Activated CD4-positive, alpha-beta T cell treated with anti-CD3 and anti-CD28 coated beads, Interleukin-2, amount 10 ng/mL, durations not matched to agents 24 days and 14 days (primary cell): Measurements from ENCODE around the gene TMEM39B. TPM values are rescaled to one million over a fixed set of nuclear protein-coding genes. Genes with fewer than 3 reads are reported as not detected.
"Not testable (repeated sequence)": the region's sequence is repeated elsewhere in the genome, so short reads cannot be mapped to it uniquely, and the experiment has no call there.

ENCODE experiments used
- DNase-seq: peaks from one replicate; pipeline ENCODE4 v3.0.0; 2022
- H3K27ac Mint-ChIP-seq: one replicate; pipeline ENCODE4 v1.8.0; 2022; ENCODE audit warnings: mild to moderate bottlenecking, mixed read lengths
- H3K27me3 Mint-ChIP-seq: one replicate; pipeline ENCODE4 v1.8.0; 2022; ENCODE audit warnings: mixed read lengths
- H3K36me3 Mint-ChIP-seq: one replicate; pipeline ENCODE4 v1.8.0; 2022; ENCODE audit warnings: low read depth, mild to moderate bottlenecking, mixed read lengths
- H3K4me1 Mint-ChIP-seq: one replicate; pipeline ENCODE4 v1.8.0; 2021; ENCODE audit warnings: mixed read lengths
- H3K4me3 Mint-ChIP-seq: one replicate; pipeline ENCODE4 v1.8.0; 2022; ENCODE audit warnings: mild to moderate bottlenecking, moderate library complexity, mixed read lengths
- H3K9me3 Mint-ChIP-seq: one replicate; pipeline ENCODE4 v1.8.0; 2021; ENCODE audit warnings: mixed read lengths
- intact Hi-C: fragments of 100-400 bp; cut with micrococcal nuclease; formaldehyde crosslinking; loops from one replicate; pipeline ENCODE4 v1.15.1; 2023
- total RNA-seq: library from RNA; stranded (reverse); gene quantifications from 2 replicates; pipeline ENCODE4 v1.2.3, GENCODE V29; 2022

The TMEM39B gene
- total RNA-seq, 1 donor from 2014 or later = 38.0 TPM

DNA sequence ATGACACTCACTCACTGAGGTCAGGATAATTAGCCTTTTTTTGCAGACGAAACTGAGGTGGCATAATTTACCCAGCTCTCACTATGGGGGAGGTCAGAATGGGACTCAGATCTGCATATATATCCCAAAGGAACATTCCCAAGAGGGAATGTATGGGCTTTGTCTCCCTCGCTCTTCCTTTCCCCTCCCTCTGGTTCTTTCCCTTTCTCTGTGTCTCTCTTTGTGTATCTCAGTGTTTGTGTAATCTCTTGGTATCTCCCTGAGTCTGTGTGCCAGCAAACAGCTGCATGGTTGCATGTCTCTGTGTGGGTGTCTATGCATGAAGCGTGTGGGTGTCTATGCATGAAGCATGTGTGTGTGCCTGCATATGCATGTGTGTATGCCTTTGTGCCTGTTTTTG lies 4.7 kb downstream of the TMEM39B start:
- intact Hi-C loops = loop anchor here (10.0 kb wide), 1 partner anchor 177 kb away; the partner anchor contains the start of gene LCK
- no peaks in the 10 kb centered on the region for H3K9me3 Mint-ChIP-seq
- no peaks in the 10 kb centered on the region for H3K27me3 Mint-ChIP-seq
- H3K27ac Mint-ChIP-seq = peak overlapping the region; percentile 51
- H3K4me1 Mint-ChIP-seq = peaks cover 31% of the 10 kb centered on the region
- no peak overlapping the region for H3K4me3 Mint-ChIP-seq
- H3K36me3 Mint-ChIP-seq = peaks cover 38% of the 10 kb centered on the region
- DNase-seq = no peak

DNA sequence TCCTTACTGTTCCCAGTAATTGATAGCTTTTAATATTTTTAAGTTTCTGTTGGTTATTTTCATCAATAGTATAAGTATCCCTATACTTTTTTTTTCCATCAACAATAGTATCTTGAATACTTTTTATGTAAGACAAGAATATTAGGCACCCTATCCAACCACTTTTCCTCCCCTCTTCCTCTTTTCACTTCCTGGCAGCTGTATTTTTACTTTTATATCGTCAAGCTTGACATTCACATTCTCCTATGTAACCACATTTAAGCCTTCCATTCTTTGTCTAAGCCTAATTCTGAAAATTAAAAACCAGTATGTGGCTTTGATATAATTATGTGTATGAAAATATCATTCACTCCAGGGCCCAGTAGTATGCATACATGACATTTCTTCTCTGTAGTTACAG lies 9.3 kb downstream of the TMEM39B start:
- Mint-ChIP-seq H3K27me3 (no peaks in the 10 kb centered on the region), H3K4me3 (no peak overlapping the region), H3K27ac (no peak overlapping the region), H3K9me3 (no peaks in the 10 kb centered on the region), H3K36me3 (peaks cover 50% of the 10 kb centered on the region), H3K4me1 (peaks cover 9% of the 10 kb centered on the region)
- intact Hi-C loops = no loop called here
- DNase-seq = no peak

DNA sequence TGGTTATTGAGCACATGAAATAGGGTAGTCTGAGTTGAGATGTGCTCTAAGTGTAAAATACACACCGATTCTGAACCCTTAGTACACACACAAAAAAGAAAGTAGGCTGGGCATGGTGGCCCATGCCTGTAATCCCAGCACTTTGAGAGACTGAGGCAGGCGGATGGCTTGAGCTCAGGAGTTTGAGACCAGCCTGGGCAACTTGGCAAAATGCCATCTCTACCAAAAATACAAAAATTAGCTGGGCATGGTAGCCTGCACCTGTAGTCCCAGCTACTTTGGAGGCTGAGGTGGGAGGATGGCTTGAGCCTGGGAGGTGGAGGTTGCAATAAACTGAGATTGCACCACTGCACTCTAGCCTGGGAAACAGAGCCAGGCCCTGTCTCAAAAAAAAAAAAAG lies 13.6 kb downstream of the TMEM39B start:
- H3K9me3 Mint-ChIP-seq, intact Hi-C loops, DNase-seq, H3K27me3 Mint-ChIP-seq, H3K4me3 Mint-ChIP-seq, H3K27ac Mint-ChIP-seq, H3K4me1 Mint-ChIP-seq: not testable (repeated sequence)
- H3K36me3 Mint-ChIP-seq = peaks cover 41% of the 10 kb centered on the region

DNA sequence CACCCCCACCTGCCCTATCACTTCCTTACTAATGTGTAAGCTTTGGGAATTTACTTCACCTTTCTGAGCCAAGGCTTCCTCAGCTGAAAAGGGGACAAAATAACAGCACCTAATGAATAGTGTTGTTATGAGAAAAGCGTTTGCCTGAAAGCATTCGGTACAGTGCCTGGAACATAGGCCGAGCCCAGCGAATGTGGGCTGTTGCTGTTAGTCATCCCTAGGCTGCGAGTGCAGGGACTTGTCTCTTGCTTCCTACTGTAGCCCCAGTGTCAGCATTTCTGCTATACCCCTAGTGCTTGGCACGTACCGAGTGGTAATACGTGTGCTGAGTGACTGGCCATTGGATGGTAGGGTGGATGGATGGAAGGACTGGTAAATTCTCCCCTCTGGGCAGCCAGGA lies 18.4 kb downstream of the TMEM39B start:
- Mint-ChIP-seq H3K4me1 (no peaks in the 10 kb centered on the region), H3K4me3 (no peak overlapping the region), H3K9me3 (no peaks in the 10 kb centered on the region), H3K27me3 (no peaks in the 10 kb centered on the region), H3K36me3 (peaks cover 43% of the 10 kb centered on the region), H3K27ac (no peak overlapping the region)
- intact Hi-C loops = no loop called here
- DNase-seq = no peak

DNA sequence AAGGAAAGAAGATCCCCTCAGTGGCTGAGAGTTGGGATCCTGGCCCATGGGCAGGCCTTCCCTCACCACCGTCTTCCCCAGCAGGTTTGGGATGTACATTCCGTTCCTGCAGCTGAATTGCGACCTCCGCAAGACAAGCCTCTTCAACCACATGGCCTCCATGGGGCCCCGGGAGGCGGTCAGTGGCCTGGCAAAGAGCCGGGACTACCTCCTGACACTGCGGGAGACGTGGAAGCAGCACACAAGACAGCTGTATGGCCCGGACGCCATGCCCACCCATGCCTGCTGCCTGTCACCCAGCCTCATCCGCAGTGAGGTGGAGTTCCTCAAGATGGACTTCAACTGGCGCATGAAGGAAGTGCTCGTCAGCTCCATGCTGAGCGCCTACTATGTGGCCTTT lies 18.9 kb downstream of the TMEM39B start:
- no peak for DNase-seq
- Mint-ChIP-seq H3K36me3 (peaks cover 42% of the 10 kb centered on the region), H3K4me1 (no peaks in the 10 kb centered on the region), H3K27ac (no peak overlapping the region), H3K4me3 (no peak overlapping the region), H3K27me3 (no peaks in the 10 kb centered on the region), H3K9me3 (no peaks in the 10 kb centered on the region)
- intact Hi-C loops = no loop called here

DNA sequence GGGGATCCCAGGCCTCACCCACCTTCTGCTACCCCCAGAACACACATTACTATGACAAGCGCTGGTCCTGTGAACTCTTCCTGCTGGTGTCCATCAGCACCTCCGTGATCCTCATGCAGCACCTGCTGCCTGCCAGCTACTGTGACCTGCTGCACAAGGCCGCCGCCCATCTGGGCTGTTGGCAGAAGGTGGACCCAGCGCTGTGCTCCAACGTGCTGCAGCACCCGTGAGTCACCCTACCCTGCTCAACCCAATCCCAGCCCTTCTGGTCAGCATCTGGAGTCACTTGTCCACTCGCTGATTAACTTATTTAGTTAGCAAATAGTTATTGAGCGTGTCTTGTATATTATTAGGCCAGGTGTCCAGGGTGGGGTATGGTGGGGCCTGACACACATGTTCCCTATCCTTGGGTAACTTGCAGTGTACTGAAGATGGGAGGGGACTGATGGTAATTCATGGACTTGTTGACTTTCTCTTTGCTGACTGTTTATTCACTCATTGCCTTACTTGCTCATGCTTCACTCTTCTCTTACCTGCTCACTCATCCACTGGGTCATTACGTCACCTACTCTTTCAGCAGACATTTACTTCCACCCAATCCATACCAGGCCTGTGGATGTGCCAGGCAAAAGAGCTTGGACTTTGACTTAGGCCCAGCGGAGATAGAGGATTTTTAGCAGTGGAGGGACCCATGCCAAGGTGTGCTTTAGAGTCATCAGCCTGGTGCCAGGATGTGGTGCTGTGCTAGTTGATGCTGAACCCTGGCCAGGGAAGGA lies 22.2 kb downstream of the TMEM39B start:
- no peak for DNase-seq

DNA sequence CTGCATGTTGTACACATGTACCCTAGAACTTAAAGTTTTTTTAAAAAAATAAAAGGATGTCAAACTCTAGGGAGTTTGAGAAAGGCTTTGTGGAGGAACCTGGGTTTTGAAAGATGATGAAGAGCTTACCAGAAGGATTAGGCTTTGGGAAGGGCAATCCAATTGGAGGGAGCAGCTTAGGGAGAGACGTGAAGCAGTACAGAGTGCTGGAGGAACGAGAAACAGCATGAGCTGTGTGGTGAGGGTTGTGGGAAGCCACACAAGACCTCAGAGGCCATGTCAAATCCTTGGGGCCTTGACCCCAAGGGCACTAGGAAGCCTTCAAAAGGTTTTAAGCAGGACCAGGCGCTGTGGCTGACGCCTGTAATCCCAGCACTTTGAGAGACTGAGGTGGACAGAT lies 26.7 kb downstream of the TMEM39B start:
- H3K36me3 Mint-ChIP-seq = peaks cover 48% of the 10 kb centered on the region
- H3K27ac Mint-ChIP-seq = no peak overlapping the region
- no peak for DNase-seq
- no peaks in the 10 kb centered on the region for H3K4me1 Mint-ChIP-seq
- H3K9me3 Mint-ChIP-seq = no peaks in the 10 kb centered on the region
- no peaks in the 10 kb centered on the region for H3K27me3 Mint-ChIP-seq
- H3K4me3 Mint-ChIP-seq = no peak overlapping the region
- intact Hi-C loops = no loop called here

More for the DNA sequence above, 22.2 kb downstream of the TMEM39B start:
- no peaks in the 10 kb centered on the region for H3K27me3 Mint-ChIP-seq
- no peak overlapping the region for H3K27ac Mint-ChIP-seq
- no peaks in the 10 kb centered on the region for H3K9me3 Mint-ChIP-seq
- intact Hi-C loops = no loop called here
- H3K4me1 Mint-ChIP-seq = no peaks in the 10 kb centered on the region
- no peak overlapping the region for H3K4me3 Mint-ChIP-seq
- H3K36me3 Mint-ChIP-seq = peaks cover 52% of the 10 kb centered on the region

DNA sequence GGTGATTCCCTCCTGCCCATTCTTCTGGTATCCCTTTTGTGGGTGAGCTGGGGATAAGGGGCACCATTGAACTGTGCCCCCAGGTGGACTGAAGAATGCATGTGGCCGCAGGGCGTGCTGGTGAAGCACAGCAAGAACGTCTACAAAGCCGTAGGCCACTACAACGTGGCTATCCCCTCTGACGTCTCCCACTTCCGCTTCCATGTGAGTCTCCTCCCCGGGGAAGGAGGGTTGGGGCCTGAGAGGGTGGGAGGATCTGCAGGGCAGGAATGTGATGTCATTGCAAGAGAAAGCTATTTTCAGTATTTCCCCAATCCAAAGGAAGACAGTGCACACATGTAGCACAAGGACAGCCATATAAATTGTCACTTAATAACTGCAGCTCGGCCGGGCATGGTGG lies 27.6 kb downstream of the TMEM39B start:
- H3K27me3 Mint-ChIP-seq = no peaks in the 10 kb centered on the region
- H3K36me3 Mint-ChIP-seq = peaks cover 41% of the 10 kb centered on the region
- DNase-seq = no peak
- H3K4me1 Mint-ChIP-seq = no peaks in the 10 kb centered on the region
- H3K9me3 Mint-ChIP-seq = no peaks in the 10 kb centered on the region
- H3K27ac Mint-ChIP-seq = no peak overlapping the region
- intact Hi-C loops = no loop called here
- H3K4me3 Mint-ChIP-seq = no peak overlapping the region

DNA sequence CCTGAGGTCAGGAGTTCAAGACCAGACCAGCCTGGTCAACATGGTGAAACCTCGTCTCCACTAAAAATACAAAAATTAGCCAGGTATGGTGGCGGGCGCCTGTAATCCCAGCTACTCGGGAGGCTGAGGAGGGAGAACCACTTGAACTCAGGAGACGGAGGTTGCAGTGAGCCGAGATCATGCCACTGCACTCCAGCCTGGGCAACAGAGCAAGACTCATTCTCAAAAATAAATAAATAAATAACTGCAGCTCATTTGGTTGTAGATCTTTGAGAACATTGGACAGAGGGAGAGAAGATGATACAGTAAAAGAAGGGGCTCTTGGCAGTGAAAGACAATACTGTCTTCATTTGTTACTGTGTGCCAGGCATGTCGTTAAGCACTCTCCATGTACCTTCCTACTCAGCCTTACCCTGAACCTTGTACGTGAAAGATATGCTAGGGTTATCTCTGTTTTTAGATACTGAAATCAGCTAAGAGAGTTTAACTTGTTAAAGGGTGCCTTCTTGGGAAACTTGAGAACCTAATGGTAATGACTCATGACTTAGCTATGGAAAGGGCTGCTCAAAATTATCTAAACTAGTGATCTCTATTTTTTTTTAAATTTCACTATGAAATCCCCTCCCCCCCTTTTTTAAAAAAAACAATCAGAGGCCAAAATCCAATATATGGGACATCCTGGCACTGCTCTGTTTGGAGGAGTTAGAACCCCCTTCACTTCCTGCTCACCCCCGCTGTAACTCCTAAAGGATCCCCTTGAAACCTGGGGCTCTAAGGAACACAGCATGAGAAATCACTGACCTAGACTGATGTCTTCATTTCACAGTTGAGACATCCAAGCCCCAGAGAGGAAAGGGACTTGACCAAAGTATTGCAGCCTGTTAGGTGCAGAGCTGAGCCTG lies 28.3 kb downstream of the TMEM39B start:
- Mint-ChIP-seq H3K9me3 (no peaks in the 10 kb centered on the region), H3K36me3 (peaks cover 37% of the 10 kb centered on the region), H3K4me1 (no peaks in the 10 kb centered on the region), H3K4me3 (no peak overlapping the region), H3K27me3 (no peaks in the 10 kb centered on the region), H3K27ac (no peak overlapping the region)
- intact Hi-C loops = no loop called here
- no peak for DNase-seq

DNA sequence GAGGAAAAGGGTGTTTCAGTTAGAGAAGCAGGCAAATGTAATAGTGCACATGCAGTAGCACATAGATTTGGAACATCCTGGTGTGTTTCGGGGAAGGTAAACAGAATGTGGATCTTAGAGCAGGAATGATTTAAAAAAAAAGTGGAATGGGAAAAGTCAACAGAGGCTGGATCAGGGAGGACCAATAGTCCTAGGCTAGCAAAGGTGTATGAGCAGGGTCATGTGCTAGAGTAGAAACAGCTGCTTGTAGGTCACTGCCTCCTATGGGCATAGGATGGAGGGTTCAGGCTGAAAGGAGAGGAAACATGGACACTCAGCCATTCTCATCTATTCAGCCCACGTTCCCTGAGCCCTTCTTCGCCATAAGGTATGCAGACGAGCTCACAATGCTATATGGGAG lies 31.4 kb downstream of the TMEM39B start:
- H3K4me3 Mint-ChIP-seq = no peak overlapping the region
- no peak for DNase-seq
- peaks cover 3% of the 10 kb centered on the region for H3K4me1 Mint-ChIP-seq
- H3K27ac Mint-ChIP-seq = no peak overlapping the region
- intact Hi-C loops = no loop called here
- no peaks in the 10 kb centered on the region for H3K9me3 Mint-ChIP-seq
- peaks cover 21% of the 10 kb centered on the region for H3K36me3 Mint-ChIP-seq
- no peaks in the 10 kb centered on the region for H3K27me3 Mint-ChIP-seq

DNA sequence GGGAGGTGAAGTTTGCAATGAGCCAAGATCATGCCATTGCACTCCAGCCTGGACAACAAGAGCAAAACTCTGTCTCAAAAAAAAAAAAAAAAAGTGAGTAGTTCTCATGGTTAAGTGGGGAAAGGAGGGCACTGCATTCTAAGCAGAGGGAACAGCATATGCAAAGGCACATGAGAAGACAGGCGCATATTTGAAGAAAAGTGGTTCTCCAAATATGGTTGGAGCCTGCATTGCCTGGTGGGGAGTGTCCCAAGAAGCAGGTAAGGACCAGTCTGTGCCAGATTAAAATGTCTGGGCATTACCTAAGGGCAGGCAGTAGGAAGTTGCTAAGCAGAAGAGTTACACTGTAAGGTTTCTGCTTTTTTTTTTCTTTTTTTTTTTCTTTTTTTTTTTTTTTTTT lies 32.6 kb downstream of the TMEM39B start:
- Mint-ChIP-seq H3K4me3 (no peak overlapping the region), H3K9me3 (no peaks in the 10 kb centered on the region), H3K27ac (no peak overlapping the region), H3K4me1 (peaks cover 10% of the 10 kb centered on the region), H3K27me3 (no peaks in the 10 kb centered on the region), H3K36me3 (peaks cover 20% of the 10 kb centered on the region)
- intact Hi-C loops = no loop called here
- DNase-seq = no peak

DNA sequence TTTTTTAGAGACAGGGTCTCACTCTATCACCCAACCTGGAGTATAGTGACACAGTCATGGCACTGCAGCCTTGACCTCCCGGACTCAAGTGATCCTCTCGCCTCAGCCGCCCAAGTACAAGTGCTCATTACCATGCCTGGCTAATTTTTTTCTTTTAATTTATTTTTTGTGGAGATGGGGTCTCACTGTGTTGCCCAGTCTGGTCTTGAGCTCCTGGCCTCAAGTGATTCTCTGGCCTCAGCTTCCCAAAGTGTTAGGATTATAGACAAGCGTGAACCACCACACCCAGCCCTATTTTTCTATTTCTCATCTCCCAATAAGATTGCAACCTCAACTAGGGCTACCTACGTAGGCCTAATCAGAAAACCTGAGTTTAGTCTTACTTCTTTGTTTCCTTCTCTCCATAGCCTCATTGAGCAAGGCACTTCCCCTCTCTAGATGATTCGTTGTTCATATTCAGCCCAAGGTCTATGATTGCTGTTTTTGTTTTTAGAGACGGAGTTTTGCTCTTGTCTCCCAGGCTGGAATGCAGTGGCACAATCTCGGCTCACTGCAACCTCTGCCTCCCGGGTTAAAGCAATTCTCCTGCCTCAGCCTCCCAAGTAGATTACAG lies 34.0 kb downstream of the TMEM39B start:
- Mint-ChIP-seq H3K27ac (peak overlapping the region; percentile 22), H3K9me3 (no peaks in the 10 kb centered on the region), H3K4me1 (peaks cover 23% of the 10 kb centered on the region), H3K4me3 (peak overlapping the region; percentile 60), H3K27me3 (no peaks in the 10 kb centered on the region), H3K36me3 (peaks cover 12% of the 10 kb centered on the region)
- intact Hi-C loops = loop anchor here (1.0 kb wide), 1 partner anchor 73 kb away; the partner anchor contains the start of gene TXLNA
- no peak for DNase-seq

DNA sequence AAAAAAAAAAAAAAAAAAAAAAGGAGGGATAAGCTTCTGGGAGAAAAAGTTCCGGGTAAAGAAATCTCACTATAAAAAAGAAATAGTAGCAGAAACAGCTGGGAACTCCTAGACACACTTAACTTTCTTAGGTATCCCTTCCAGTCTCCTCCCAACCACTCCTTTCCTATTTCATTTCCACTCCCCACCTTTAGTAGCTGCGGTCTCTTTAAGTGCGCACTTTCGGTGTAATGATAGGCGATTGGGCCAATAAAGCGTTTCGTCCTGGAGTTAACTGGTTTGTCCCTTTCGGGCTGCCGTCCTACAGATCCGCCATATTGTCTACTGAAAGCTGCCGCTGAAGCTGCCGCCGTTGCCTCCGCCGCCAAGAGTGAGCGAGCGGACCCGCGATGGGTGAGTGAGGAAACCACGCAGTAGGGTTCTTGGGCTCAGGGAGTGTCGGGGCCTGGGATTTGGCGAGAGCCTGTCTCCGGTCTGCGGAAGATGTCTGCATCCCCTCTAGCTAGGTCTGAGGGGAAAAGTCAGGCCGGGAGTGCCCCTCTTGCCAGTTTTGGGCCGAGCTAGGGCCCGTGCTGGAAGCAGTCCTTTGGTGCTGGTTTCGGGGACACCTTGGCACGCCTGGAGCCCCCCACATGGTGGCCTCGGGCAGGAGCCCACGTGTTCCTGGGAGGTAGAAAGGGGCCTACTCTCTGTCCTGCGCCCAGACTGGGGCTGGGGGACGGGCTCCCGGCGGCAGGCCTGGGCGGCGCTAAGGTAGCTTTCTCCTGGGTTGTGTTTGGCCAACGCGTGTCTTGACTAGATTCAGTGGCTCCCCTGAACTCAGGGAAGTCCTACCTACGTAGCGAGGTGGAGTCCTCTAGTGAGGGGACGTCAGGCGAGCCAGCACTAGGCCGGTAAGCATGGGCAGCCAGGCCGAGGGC lies 35.3 kb downstream of the TMEM39B start, which contains the start of gene KPNA6:
Gene KPNA6, plus strand, starts transcription at position 315 of the 920 bp plus-strand sequence. Its CDS starts 75 bp downstream, at position 390.
- peak; percentile 97 for DNase-seq
- Mint-ChIP-seq H3K9me3 (no peaks in the 10 kb centered on the region), H3K4me3 (peak within 1 kb of the TSS; percentile 99), H3K27me3 (no peaks in the 10 kb centered on the region), H3K4me1 (peaks cover 31% of the 10 kb centered on the region), H3K36me3 (peaks cover 9% of the 10 kb centered on the region), H3K27ac (peak within 1 kb of the TSS; percentile 98)
- intact Hi-C loops = loop anchor here (1.0 kb wide), 2 partner anchors 36 to 71 kb away; partner anchors contain the start of genes TMEM39B and TXLNA
